Activated T-helper 1 cell treated with anti-CD3 and anti-CD28 coated beads, Interleukin-12 subunit alpha, Interleukin-12 subunit beta, Interleukin-2, Interleukin-4 antibody, amounts not matched to agents 30 ng/mL and 10 ng/mL and 1 ng/mL, durations not matched to agents 14 hours and 24 hours and 36 hours (primary cell): ENCODE results near the gene FAM13A. TPM values are rescaled to one million over a fixed set of nuclear protein-coding genes. Genes with fewer than 3 reads are reported as not detected.

Experiments
- DNase-seq: peaks from one replicate; pipeline ENCODE4 v3.0.0; 2021; ENCODE audit warnings: low spot score
- H3K27ac Mint-ChIP-seq: one replicate; pipeline ENCODE4 v1.8.0; 2021; ENCODE audit warnings: mild to moderate bottlenecking, mixed read lengths
- H3K27me3 Mint-ChIP-seq: one replicate; pipeline ENCODE4 v1.8.0; 2022; ENCODE audit warnings: mild to moderate bottlenecking, moderate library complexity, mixed read lengths; ENCODE audit not compliant: insufficient read depth
- H3K36me3 Mint-ChIP-seq: one replicate; pipeline ENCODE4 v1.8.0; 2021; ENCODE audit warnings: low read depth, mixed read lengths
- H3K4me1 Mint-ChIP-seq: one replicate; pipeline ENCODE4 v1.8.0; 2021; ENCODE audit warnings: low read depth, mixed read lengths
- H3K4me3 Mint-ChIP-seq: one replicate; pipeline ENCODE4 v1.8.0; 2021; ENCODE audit warnings: mild to moderate bottlenecking, moderate library complexity, mixed read lengths
- H3K9me3 Mint-ChIP-seq: one replicate; pipeline ENCODE4 v1.8.0; 2021; ENCODE audit warnings: mixed read lengths
- intact Hi-C: fragments of 100-400 bp; cut with micrococcal nuclease; formaldehyde crosslinking; loops from one replicate; pipeline ENCODE4 v1.15.1; 2024
- total RNA-seq: library from RNA; stranded (reverse); gene quantifications from 2 replicates; pipeline ENCODE4 v1.2.3, GENCODE V29; 2022

Gene FAM13A
- total RNA-seq, 1 donor from 2014 or later = 3.0 TPM

- H3K36me3 Mint-ChIP-seq = peaks cover 6% of the 10 kb centered on the region
- peaks cover 11% of the 10 kb centered on the region for H3K9me3 Mint-ChIP-seq
- peaks cover 18% of the 10 kb centered on the region for H3K4me1 Mint-ChIP-seq
- no peak for DNase-seq
- H3K27ac Mint-ChIP-seq = no peak overlapping the region
- H3K27me3 Mint-ChIP-seq = peaks cover 4% of the 10 kb centered on the region
- intact Hi-C loops = loop anchor here (5.0 to 10.0 kb wide), 4 partner anchors 140 to 330 kb away; no protein-coding TSS in a partner anchor
- H3K4me3 Mint-ChIP-seq = no peak overlapping the region
These were observed 94.6 kb downstream of the FAM13A start for GRCh38 chr4:88962396-88962795.

- peaks cover 8% of the 10 kb centered on the region for H3K36me3 Mint-ChIP-seq
These were observed 96.4 kb downstream of the FAM13A start for GRCh38 chr4:88960576-88960975.

GRCh38 chr4:88958080-88958479 lies 98.9 kb downstream of the FAM13A start:
- Mint-ChIP-seq H3K4me1 (peaks cover 22% of the 10 kb centered on the region), H3K9me3 (peaks cover 15% of the 10 kb centered on the region), H3K27ac (no peak overlapping the region), H3K36me3 (peaks cover 8% of the 10 kb centered on the region), H3K4me3 (no peak overlapping the region), H3K27me3 (peaks cover 2% of the 10 kb centered on the region)
- DNase-seq = no peak
- intact Hi-C loops = no loop called here

More at GRCh38 chr4:88960576-88960975, 96.4 kb downstream of the FAM13A start:
- Mint-ChIP-seq H3K4me3 (no peak overlapping the region), H3K27ac (peak overlapping the region; percentile 0), H3K4me1 (peaks cover 18% of the 10 kb centered on the region), H3K9me3 (peaks cover 14% of the 10 kb centered on the region), H3K27me3 (peaks cover 2% of the 10 kb centered on the region)
- DNase-seq = no peak
- intact Hi-C loops = loop anchor here (5.0 to 10.0 kb wide), 4 partner anchors 138 to 332 kb away; no protein-coding TSS in a partner anchor

- peaks cover 23% of the 10 kb centered on the region for H3K4me1 Mint-ChIP-seq
- H3K9me3 Mint-ChIP-seq = peaks cover 15% of the 10 kb centered on the region
- peaks cover 8% of the 10 kb centered on the region for H3K36me3 Mint-ChIP-seq
- H3K27ac Mint-ChIP-seq = peak overlapping the region; percentile 2
- no peak for DNase-seq
- H3K27me3 Mint-ChIP-seq = peaks cover 2% of the 10 kb centered on the region
- H3K4me3 Mint-ChIP-seq = no peak overlapping the region
- intact Hi-C loops = no loop called here
These were observed 99.4 kb downstream of the FAM13A start for GRCh38 chr4:88957570-88957969.

- Mint-ChIP-seq H3K9me3 (peaks cover 19% of the 10 kb centered on the region), H3K27ac (no peak overlapping the region), H3K27me3 (no peaks in the 10 kb centered on the region), H3K36me3 (peaks cover 8% of the 10 kb centered on the region), H3K4me1 (peaks cover 21% of the 10 kb centered on the region), H3K4me3 (no peak overlapping the region)
- DNase-seq = no peak
- intact Hi-C loops = no loop called here
These were observed 101.2 kb downstream of the FAM13A start for GRCh38 chr4:88955580-88956380.

- H3K4me3 Mint-ChIP-seq = no peak overlapping the region
- no peaks in the 10 kb centered on the region for H3K27me3 Mint-ChIP-seq
- peak overlapping the region; percentile 54 for H3K27ac Mint-ChIP-seq
- intact Hi-C loops = no loop called here
- no peak for DNase-seq
- peaks cover 3% of the 10 kb centered on the region for H3K36me3 Mint-ChIP-seq
- H3K4me1 Mint-ChIP-seq = peaks cover 31% of the 10 kb centered on the region
- H3K9me3 Mint-ChIP-seq = peaks cover 23% of the 10 kb centered on the region
These were observed 103.6 kb downstream of the FAM13A start for GRCh38 chr4:88953400-88953799.

- no peak for DNase-seq
- intact Hi-C loops = no loop called here
- Mint-ChIP-seq H3K4me3 (no peak overlapping the region), H3K27me3 (no peaks in the 10 kb centered on the region), H3K9me3 (peaks cover 16% of the 10 kb centered on the region), H3K27ac (no peak overlapping the region), H3K36me3 (peaks cover 1% of the 10 kb centered on the region), H3K4me1 (peaks cover 31% of the 10 kb centered on the region)
These were observed 104.9 kb downstream of the FAM13A start for GRCh38 chr4:88952081-88952480.

GRCh38 chr4:88949605-88950004 lies 107.4 kb downstream of the FAM13A start:
- H3K4me1 Mint-ChIP-seq = peaks cover 31% of the 10 kb centered on the region
- DNase-seq = no peak
- no peaks in the 10 kb centered on the region for H3K27me3 Mint-ChIP-seq
- H3K4me3 Mint-ChIP-seq = no peak overlapping the region
- H3K36me3 Mint-ChIP-seq = peaks cover 1% of the 10 kb centered on the region
- H3K9me3 Mint-ChIP-seq = peaks cover 12% of the 10 kb centered on the region
- peak overlapping the region; percentile 9 for H3K27ac Mint-ChIP-seq
- intact Hi-C loops = no loop called here

GRCh38 chr4:88940506-88940905 lies 116.5 kb downstream of the FAM13A start:
- no peak for DNase-seq
- no peaks in the 10 kb centered on the region for H3K27me3 Mint-ChIP-seq
- no peak overlapping the region for H3K27ac Mint-ChIP-seq
- no peaks in the 10 kb centered on the region for H3K9me3 Mint-ChIP-seq
- peak overlapping the region; percentile 22 for H3K4me3 Mint-ChIP-seq
- intact Hi-C loops = no loop called here
- H3K36me3 Mint-ChIP-seq = peaks cover 6% of the 10 kb centered on the region
- peaks cover 19% of the 10 kb centered on the region for H3K4me1 Mint-ChIP-seq

- intact Hi-C loops = no loop called here
- H3K36me3 Mint-ChIP-seq = peaks cover 6% of the 10 kb centered on the region
- no peaks in the 10 kb centered on the region for H3K27me3 Mint-ChIP-seq
- no peak for DNase-seq
- no peak overlapping the region for H3K4me3 Mint-ChIP-seq
- no peaks in the 10 kb centered on the region for H3K9me3 Mint-ChIP-seq
- H3K4me1 Mint-ChIP-seq = peaks cover 19% of the 10 kb centered on the region
- H3K27ac Mint-ChIP-seq = no peak overlapping the region
These were observed 117.3 kb downstream of the FAM13A start for GRCh38 chr4:88939697-88940096.

- intact Hi-C loops = no loop called here
- DNase-seq = no peak
- peaks cover 24% of the 10 kb centered on the region for H3K4me1 Mint-ChIP-seq
- H3K27ac Mint-ChIP-seq = no peak overlapping the region
- no peaks in the 10 kb centered on the region for H3K9me3 Mint-ChIP-seq
- H3K4me3 Mint-ChIP-seq = no peak overlapping the region
- peaks cover 6% of the 10 kb centered on the region for H3K36me3 Mint-ChIP-seq
- no peaks in the 10 kb centered on the region for H3K27me3 Mint-ChIP-seq
These were observed 118.8 kb downstream of the FAM13A start for GRCh38 chr4:88938138-88938537.

GRCh38 chr4:88937081-88937480 lies 119.9 kb downstream of the FAM13A start:
- DNase-seq = no peak
- Mint-ChIP-seq H3K27me3 (no peaks in the 10 kb centered on the region), H3K27ac (no peak overlapping the region), H3K9me3 (no peaks in the 10 kb centered on the region), H3K4me3 (no peak overlapping the region), H3K4me1 (peaks cover 24% of the 10 kb centered on the region), H3K36me3 (peaks cover 4% of the 10 kb centered on the region)
- intact Hi-C loops = no loop called here

- no peak overlapping the region for H3K4me3 Mint-ChIP-seq
- peaks cover 1% of the 10 kb centered on the region for H3K27me3 Mint-ChIP-seq
- no peak for DNase-seq
- no peak overlapping the region for H3K27ac Mint-ChIP-seq
- no peaks in the 10 kb centered on the region for H3K36me3 Mint-ChIP-seq
- H3K4me1 Mint-ChIP-seq = peaks cover 14% of the 10 kb centered on the region
- intact Hi-C loops = no loop called here
- peaks cover 4% of the 10 kb centered on the region for H3K9me3 Mint-ChIP-seq
These were observed 123.4 kb downstream of the FAM13A start for GRCh38 chr4:88933414-88934160.
